ENCODE measurements around the gene TGFA.
A peak's percentile ranks its signal among the peaks of the same experiment; 100 is the strongest.

The TGFA gene

DNA sequence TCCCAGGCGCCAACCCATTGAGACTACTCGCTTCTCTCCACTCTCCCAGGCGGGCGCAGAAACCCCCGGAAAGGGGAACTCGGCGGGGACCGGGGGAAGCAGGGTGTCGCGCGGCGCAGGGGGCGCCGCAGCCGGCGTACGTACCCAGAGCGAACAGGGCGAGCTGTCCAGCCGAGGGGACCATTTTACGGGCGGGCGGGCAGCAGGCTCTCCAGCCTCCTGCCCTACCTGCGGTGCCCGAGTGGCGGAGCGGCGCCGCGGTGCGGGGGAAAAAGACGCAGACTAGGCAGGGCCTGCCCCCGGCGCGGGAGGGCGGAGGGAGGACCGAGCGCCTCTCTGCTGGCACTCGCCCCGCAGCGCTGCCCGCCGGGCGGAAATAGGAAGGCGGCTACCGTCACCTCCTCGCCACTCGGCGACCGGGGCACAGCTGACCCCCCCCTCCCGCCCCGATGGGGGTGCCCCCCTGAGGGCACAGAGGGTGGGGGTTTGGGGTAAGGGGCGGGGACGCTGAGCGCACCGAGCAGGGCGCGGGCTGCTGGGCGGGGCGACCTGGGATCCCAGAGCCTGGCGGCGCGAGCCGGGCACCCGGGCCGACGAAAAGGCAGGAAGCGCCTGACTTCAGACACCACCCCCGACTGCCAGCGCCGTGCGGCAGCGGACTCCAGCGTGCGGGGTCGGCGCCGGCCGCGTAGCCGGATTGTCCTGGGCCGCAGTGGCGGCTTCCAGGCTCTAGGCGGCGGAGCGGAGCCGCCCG, at the start of gene TGFA:
Gene TGFA, minus strand, starts transcription at position 243 of the 754 bp plus-strand sequence. Its CDS starts 59 bp downstream, at position 184.
- peak; percentile 26 for DNase-seq (ENCODE audit: low spot score)

DNA sequence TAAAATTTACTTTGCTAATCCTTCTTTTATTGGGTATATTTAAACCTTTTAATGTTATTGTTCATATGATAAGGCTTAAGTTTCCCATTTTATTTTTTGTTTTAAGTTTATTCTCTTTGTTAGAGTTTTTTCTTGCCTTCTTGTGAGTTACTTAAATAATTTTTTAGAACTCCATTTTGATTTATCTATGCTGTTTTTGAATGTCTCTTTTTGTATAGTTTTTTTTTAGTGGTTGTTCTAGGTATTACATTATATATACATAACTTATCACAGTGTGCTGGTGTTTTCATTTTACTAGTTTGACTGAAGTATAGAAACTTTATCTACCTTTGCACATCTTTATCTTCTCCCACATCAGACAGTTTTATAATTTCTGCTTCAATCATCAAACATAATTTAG, 49.4 kb upstream of the TGFA start:
- DNase-seq (ENCODE audit: low spot score) = no peak

DNA sequence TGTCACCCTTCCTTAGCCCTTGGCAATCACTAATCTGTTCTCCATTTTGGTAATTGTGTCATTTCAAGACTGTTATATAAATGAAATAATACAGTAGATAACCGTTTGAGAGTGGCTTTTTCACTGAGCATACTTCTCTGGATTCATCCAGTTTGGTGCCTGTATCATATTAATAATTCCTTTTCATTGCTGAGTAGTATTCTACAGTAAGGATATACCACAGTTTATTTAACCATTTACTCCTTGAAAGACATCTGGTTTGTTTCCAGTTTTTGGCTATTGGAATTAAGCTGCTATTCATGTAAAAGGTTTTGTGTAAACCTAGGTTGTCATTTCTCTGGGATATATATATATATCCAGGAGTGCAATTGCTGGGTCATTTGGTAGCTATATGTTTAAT, 44.6 kb upstream of the TGFA start:
- no peak for DNase-seq (ENCODE audit: low spot score)

DNA sequence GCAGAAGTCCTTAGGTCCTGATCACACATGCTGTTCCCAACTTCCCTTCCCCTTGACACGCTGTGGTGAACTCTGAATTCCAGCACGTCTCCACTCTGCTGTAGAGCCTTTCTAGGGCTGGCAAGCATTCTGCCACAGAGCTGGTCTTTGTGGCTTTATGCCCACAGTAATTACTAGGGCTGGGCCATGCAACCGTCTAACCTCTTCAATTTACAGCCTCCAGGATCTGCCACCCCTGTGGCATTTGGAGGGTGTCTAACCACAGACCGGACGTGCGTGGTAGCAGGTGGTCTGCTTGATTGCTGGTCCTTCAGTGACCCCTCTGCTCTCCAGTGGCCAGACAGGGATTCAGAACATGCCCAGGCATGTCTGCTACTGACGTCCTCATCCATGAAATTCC, 43.1 kb upstream of the TGFA start:
- no peak for DNase-seq (ENCODE audit: low spot score)

DNA sequence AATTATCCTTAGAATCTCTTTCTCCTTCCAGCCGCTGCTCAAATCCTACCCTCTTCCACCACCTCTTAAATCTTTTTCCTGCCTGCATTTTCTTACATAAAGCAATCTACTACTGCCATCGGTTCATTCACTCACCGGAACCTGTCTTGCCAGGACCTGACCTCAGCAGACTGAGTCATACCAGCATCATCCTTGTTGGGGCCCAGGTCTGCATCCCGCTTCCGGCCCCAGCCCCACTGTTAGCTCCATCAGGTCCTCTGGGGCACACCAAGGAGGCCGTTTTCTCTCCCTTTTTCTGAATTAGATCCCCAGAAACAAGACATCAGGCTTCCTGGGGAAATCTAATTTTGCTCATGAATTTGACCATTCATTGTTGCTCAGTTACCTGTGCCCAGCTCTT, 42.7 kb upstream of the TGFA start:
- DNase-seq (ENCODE audit: low spot score) = no peak

DNA sequence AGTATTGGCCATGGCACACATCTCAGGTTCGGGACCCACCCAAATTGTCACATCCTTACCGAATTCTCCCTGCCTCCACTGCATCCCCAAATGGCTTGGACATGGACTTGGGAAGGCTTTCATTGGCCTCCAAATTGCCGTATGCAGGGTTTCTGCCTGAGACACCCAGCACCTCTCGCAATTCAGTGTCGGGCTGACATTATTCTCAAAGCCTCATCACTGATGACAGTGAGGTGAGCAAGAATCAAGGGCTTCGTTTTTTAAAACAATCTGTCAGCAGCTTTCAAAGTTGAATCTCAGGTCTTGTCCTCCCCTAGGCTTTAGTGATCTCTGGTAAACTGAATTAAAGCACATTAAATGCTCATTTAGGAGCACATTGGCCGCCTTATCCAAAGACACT, 29.5 kb upstream of the TGFA start:
- no peak for DNase-seq (ENCODE audit: low spot score)

DNA sequence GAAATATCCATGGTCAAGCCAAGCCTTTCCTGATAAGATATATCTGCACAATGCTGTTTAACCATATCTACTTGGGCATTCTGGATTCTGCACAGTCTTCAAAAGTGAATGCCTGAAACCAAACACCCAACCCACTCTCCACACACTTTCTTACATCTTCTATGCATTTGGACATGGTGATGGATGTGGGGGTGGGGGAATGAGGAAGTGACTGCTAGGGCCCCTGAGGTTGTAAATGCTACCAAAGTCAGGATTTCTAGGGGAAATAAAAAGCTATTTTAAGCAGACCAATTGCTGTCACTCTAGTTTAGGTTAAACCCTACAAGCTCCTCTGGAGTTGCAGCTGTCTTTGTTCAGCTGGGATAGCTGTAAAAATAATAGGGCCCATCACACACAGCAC, 26.7 kb upstream of the TGFA start:
- DNase-seq (ENCODE audit: low spot score) = no peak

DNA sequence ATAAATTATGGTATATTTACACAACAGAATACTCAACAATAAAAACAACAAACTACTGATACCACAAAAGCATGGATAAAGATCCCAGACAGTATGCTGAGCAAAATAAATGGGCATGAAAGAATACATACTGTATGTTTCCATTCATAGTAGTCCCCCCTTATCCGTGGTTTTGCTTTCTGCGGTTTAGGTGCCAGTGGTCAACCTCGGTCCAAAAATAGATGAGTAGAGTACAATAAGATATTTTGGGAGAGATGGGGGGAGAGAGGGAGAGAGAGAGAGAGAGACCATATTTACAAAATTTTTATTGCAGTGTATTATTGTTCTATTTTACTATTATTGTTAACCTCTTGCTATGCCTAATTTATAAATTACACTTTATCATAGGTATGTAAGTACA, 21.0 kb upstream of the TGFA start:
- DNase-seq (ENCODE audit: low spot score) = no peak

DNA sequence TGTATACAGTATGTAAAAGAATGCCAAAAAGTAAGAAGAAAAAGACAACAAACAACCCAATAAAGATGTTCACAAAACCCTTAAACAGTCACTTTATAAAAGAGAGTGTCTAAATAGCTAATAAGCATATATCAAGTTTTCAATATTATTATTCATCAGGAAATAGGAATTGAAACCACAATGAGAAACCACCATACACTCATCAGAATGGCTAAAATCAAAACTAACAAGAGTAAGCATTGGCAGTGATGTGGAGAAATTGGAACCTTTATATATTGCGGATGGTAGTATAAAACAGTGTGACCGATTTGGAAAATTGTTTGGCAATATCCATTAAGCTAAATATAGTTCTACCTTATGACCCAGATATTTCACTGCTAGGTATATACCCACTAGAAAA, 20.5 kb upstream of the TGFA start:
- no peak for DNase-seq (ENCODE audit: low spot score)

DNA sequence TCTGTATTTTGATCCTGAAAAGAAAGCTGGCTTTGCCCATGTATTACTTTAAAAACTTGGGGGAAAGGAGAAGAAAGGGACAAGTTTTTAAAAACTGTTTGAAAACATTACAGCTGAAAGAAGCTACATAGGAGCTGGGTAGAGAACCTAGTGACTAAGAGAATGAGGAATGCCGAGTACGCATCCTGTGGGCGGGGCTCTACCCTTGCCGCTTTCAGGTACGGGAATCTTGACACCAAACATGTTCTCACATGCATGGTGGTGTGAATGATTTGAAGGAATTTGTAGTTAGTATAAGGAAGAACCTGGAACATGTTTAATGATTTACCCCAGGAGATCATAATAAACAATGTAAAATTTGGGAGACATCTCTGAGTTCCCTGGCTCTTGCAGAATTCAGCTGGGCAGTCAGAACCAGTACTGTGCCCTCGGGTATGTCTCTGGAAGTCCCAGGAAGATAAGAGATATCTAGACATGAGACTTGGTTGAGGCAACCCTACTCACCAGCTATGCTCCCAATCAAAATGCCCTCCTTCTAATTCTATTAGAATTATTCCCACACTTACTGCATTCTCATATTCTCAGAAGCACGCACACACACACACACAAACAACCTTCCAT, 16.5 kb upstream of the TGFA start:
- no peak for DNase-seq (ENCODE audit: low spot score)

DNA sequence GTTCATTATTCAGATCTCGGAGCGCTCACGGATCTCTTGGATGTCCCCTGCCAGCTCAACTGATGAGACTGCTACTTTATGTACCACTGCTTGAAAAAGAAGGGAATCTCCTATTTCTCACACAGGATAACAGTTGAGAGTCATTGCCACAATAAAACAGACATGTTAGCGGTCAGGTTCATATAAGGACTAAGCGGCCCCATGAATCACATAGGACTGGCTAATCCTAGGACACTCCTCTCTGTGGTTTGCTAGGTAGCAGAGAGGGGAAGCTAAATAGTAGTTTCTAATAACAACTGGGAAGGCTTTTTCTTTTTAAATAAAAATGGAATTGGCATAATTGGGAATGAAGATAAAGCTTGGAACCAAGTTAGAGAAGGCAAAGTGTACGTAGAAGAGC, 15.9 kb upstream of the TGFA start:
- no peak for DNase-seq (ENCODE audit: low spot score)

DNA sequence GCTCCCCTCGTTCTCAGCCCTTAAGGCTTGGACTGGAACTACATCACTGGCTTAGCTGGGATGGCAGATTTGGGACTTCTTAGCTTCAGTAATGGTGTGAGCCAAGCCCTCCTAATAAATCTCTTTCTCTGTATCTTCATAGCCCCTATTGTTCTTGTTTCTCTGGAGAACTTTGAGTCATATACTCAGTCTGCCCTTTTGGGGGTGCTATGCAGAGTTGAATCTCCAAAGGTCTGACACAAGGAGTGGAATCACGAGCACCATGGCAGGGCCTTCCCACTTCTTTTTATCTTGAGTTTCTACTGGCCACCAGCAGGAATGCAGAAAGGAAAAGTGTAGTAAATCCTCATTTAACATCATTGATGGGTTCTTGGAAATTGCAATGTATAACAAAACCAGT, 13.3 kb upstream of the TGFA start:
- no peak for DNase-seq (ENCODE audit: low spot score)

DNA sequence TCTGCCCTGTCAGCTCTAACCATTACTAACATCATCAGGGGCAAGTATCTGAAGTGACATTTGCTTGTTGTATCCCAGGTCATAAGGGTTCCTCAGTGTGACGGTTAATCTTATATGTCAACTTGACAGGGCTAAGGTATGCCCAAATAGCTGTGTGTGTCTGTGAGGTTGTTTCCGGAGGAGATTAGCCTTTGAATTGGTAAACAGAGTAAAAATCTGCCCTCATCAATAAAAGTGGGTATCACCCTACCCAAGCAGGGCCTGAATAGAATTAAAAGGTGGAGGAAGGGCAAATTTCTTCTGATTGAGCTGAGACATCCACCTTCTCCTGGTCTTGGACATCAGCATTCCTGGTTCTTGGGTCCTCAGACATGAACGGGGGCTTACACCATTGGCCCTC, 12.8 kb upstream of the TGFA start:
- no peak for DNase-seq (ENCODE audit: low spot score)

DNA sequence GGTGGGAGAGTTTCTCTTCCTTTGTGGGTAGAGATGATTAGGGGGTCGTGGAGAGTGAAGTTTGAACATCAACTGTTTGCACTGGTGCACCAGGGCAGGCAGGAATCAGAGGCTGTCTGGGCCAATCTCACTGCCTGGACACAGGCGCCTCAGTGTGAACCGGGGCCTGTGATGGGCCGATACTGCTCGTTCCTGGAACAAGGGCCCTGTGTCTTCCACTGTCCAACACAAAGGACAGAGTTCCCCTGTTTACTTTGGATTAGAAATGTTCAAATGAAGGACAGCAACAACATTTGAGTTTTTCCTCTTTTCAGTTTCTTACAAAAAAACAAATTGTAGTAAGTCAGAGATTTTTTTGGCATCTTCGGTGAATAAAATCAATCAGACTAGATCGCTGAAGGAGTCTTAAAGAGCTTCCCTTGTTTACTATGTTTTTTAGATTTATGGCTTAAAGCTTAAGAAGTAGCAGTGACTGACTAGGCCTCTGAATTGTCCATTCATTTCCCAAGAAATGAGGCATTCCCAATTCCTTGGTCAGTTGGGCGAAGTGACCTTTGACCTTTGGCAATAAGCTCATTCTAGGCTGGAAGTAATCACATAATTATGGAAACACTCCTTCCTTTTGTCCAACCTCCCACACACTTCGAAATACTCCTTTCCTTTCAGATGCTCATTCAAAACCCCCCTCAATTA, 11.6 kb upstream of the TGFA start:
- peak; percentile 92 for DNase-seq (ENCODE audit: low spot score)

DNA sequence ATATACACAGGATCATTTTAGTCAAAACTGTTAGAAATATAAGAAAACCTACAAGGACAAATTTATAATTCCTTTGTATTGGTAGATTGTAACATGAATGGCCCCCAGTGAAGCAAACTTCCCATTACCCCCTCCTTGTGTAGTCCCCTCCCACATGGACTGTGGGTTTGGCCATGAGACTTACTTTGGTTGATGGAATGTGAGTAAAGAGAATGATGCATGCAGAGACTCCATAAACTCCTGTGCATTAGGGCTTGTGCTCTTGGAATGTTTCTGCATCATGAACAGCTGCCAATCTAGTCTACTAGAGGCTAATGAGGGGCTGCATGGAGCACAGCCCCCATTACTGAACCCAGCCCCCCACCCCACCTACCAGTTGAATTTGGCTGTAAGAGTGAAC, 8.3 kb upstream of the TGFA start:
- no peak for DNase-seq (ENCODE audit: low spot score)

DNA sequence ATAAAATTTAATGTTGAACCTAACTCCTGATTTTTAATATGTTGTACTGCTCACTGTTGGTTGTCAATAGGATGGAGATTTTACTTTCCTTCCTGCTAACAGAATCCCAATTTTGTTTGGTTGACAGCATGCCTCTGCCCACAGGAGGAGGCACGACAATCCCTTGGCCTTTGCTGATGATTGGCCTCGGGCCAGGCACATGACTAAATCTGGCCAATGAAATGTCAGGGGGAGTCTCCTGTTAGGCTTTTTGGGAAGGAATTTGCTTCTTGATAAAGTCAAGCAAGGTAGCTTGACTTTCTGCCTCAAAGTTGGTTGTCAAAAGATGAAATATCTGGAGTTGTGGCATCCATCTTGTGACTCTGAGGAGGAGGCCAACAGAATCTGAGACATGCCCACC, 6.8 kb upstream of the TGFA start:
- no peak for DNase-seq (ENCODE audit: low spot score)

DNA sequence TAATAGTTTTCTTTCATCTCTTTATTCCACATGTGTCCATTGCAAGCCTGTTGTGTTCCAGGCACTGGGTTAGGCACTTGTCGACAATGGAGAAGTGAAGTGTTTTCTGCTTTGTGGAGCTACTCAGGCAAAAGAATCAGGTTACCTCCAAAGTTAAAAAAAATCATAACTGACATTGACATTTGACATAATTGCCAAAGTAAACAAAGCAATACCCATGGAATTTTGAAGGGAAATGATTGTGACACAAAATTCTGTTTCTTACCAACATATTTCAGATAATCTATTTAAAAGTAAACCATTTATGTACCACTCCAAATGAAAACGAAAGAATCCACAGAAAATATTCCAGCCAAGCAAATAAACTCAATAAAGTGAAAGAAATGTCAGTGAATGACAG, 6.4 kb upstream of the TGFA start:
- DNase-seq (ENCODE audit: low spot score) = no peak

DNA sequence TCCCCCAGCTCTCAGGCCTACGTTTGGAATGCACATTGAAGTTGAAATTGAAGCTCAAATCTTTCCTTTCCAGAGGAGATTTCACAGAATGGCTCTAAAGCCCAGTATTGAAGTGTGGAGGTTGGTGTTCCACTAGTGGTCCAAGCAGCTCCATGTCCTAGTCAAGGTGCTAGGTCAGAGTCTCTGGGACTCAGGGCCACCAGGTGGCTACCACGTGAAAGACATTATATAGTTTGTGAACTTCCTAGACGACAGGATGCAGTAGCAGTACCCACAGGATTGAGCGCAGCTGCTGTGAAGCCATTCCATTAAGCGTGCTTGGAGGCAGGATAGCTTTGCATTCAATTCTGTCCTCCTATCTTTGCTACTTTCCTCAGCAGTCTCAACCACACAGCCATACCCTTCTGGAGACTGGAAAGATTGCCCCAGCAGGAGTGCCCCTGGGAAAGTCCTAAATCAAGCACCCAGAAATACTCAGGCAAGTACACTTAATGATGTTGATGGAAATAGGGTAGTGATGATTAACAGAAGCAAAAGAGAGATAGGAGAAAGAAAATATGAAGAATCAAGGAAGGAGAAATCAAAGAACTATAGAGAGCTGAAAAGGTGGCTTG, 4.7 kb upstream of the TGFA start:
- DNase-seq (ENCODE audit: low spot score) = no peak

DNA sequence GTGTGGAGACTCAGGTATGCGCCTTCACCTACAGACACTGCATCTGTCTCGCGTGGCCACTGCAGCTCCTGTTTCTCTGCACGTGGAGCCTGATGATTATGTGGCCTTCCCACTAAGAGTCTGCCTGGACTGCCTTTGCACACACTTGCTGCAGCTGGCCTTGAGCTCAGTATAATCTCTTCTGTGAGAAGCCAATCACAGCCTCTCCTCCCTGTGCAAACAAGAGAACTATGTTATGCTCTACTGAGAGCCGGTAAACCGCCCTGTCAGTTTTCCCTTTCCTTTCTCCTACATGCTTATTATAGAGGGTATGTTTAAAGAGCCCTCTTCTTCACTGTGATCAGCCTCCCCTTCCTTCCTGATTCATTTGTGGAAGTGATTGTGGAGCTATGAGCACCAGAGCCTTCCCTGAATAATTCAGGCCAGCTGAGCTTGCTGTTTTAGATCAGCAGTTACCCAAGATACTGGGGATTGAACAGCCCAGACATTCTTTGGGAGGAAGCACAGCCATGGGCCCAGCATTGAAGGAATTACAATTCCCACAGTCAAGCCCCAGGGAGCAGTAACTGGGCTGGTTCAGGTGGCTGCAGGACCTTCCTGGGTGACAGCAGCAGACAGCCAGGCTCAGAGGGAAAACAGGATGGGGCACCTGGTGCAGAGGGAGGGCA, 3.7 kb upstream of the TGFA start:
- DNase-seq (ENCODE audit: low spot score) = no peak

DNA sequence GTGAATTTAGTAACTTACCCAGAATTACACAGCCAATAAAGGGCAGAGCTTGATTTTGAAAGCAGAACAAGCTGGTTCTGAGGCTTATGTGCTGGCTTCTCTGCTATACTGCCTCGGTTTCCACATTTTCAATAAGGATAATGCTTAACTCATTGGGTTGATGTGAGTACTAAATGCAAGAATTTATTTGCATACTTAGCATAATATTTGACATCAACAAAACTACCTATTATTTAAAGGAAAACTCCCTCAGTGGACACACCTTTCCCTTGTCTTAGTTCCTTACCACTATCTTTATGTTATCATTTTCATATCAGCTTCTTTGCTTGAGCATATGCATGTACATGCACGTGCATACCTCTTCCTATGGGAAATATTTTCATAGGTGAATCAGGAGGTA, 3.0 kb upstream of the TGFA start:
- no peak for DNase-seq (ENCODE audit: low spot score)

DNA sequence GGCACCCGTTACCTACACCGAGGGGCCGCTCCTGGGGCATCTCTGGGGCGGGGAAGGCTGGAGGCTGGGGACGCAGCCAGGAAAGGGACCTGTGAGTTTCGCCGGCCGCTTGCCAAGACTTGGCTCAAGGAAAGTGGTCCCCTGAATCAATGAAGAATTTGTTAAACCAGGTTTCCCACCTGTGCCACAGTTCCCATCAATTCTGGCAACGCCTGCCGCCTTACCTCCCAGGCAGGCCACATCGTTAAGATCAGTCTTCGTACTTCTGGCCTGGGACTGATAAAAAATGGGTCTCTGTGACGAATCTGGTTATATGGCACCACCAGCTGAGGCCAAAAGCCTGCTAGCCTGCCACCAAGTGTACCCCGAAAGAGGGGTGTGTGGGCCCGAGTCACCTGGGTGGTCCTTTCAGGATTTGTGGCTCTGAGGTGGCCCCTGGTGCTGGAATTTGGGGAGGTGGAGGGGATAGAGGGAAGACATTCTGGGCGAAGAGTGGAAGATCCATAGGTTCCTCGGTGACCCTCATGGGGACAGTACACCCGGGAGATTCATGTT, 789 bp upstream of the TGFA start:
- DNase-seq (ENCODE audit: low spot score) = no peak

DNA sequence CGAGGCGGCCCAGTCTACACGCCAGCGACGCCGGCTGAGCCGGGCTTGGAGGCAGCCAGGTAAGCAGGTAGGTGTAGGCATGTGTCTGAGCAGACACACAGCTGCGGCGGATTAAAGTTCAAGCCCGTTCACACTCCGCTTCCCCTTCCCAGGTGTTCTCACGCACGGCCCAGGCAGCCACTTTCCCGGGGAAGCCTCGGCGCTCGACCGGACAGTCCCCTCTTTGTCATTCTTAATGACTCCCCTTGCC, 367 bp downstream of the TGFA start:
- no peak for DNase-seq (ENCODE audit: low spot score)
